PC-9 (cell line): ENCODE data around the gene GPS1.

Source experiments
- CTCF ChIP-seq: fragments of 200-600 bp; sonication (generic); conservative IDR thresholded peaks from 2 replicates; pipeline ENCODE4 v1.6.1; 2017; ENCODE audit warnings: mixed run types, antibody characterized with exemption, mild to moderate bottlenecking, moderate library complexity
- EZH2 ChIP-seq: fragments of 200-600 bp; sonication (generic); IDR thresholded peaks from 2 replicates; pipeline ENCODE4 v1.8.0; 2017; ENCODE audit warnings: antibody characterized with exemption, low read depth

- TF ChIP-seq CTCF (no peak), EZH2 (no peak)
These were observed 22.3 kb upstream of the GPS1 start for GRCh38 chr17:82029391-82029790.
